SJCRH30 (cell line): Measurements from ENCODE around the gene DIPK1B. TPM values are rescaled to one million over a fixed set of nuclear protein-coding genes. Genes with fewer than 3 reads are reported as not detected.

ENCODE experiments used
- DNase-seq, 2 experiments: peaks; one replicate each; pipeline ENCODE4 v3.0.0-alpha.2; 2015 to 2020
- H3K27ac ChIP-seq: fragments of 250-450 bp; sonication (Bioruptor Pico); 2 replicates; pipeline ENCODE4 v1.5.1; 2020; ENCODE audit warnings: mild to moderate bottlenecking, moderate library complexity
- H3K27me3 ChIP-seq: fragments of 250-450 bp; sonication (Bioruptor Pico); 2 replicates; pipeline ENCODE4 v1.5.1; 2020; ENCODE audit warnings: mild to moderate bottlenecking, moderate library complexity
- H3K36me3 ChIP-seq: fragments of 250-450 bp; sonication (Bioruptor Pico); 2 replicates; pipeline ENCODE4 v1.5.1; 2020; ENCODE audit warnings: mild to moderate bottlenecking, moderate library complexity
- H3K4me1 ChIP-seq: fragments of 250-450 bp; sonication (Bioruptor Pico); 2 replicates; pipeline ENCODE4 v1.5.1; 2020; ENCODE audit warnings: mild to moderate bottlenecking, moderate library complexity
- H3K4me3 ChIP-seq: fragments of 250-450 bp; sonication (Bioruptor Pico); 2 replicates; pipeline ENCODE4 v1.5.1; 2020; ENCODE audit warnings: mild to moderate bottlenecking, moderate library complexity
- H3K9me3 ChIP-seq: fragments of 250-450 bp; sonication (Bioruptor Pico); replicated peaks from 2 replicates; pipeline ENCODE4 v1.5.1; 2020; ENCODE audit warnings: mild to moderate bottlenecking, moderate library complexity
- total RNA-seq: library from RNA; depleted of rRNA; stranded (reverse); fragments of >200 nt; shearing (Covaris generic); gene quantifications from 2 replicates; pipeline ENCODE4 v1.2.3, GENCODE V29; 2014

DIPK1B gene
- total RNA-seq, 1 experiment from 2014 or later = 5.0 TPM

DNA sequence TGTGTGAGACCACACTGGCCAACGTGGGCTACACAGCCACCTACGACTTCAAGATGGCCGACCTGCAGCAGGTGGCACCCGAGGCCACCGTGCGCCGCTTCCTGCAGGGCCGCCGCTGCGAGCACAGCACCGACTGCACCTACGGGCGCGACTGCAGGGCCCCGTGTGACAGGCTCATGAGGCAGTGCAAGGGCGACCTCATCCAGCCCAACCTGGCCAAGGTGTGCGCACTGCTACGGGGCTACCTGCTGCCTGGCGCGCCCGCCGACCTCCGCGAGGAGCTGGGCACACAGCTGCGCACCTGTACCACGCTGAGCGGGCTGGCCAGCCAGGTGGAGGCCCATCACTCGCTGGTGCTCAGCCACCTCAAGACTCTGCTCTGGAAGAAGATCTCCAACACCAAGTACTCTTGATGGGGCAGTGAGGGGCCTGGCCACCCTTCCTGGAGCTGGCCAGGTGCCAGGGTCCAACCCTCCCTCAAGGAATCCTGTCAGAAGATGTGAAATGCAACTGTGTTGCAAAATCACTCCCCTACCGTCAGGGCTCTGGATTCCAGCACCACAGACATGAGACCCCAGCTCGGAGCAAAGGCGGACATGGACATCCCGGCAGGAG, 11.1 kb downstream of the DIPK1B start:
- DNase-seq = no peak
- no peaks in the 10 kb centered on the region for H3K9me3 ChIP-seq
- H3K4me1 ChIP-seq = peaks cover 5% of the 10 kb centered on the region; the same call in 1 of the 2 replicates
- H3K27ac ChIP-seq = no peak overlapping the region
- peaks cover 42% of the 10 kb centered on the region for H3K36me3 ChIP-seq
- no peak overlapping the region for H3K4me3 ChIP-seq
- H3K27me3 ChIP-seq = no peaks in the 10 kb centered on the region

DNA sequence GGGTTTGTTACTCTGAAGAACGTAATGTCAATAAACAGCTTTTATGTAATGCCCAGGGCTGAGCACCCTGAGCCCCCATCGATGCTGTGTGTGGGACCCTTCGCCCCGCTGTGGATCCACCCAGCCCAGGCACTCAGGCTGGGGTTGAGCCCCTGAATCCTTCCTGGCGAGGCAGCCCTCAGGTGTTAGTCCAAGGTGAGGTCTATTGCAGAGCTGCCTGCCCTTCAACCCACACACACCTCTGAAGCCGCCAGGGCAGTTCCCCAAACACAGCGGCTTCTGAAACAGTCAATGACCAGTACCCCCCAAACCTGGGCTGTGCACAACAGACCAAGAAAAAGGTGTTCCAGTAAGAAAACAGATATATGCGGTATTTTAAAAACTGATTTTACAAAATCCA, 11.6 kb downstream of the DIPK1B start:
- Histone ChIP-seq H3K36me3 (peaks cover 42% of the 10 kb centered on the region), H3K4me3 (no peak overlapping the region), H3K27me3 (no peaks in the 10 kb centered on the region), H3K9me3 (no peaks in the 10 kb centered on the region), H3K4me1 (peaks cover 5% of the 10 kb centered on the region; the same call in 1 of the 2 replicates), H3K27ac (no peak overlapping the region)
- DNase-seq = no peak

- no peak overlapping the region for H3K27ac ChIP-seq
- H3K9me3 ChIP-seq = no peaks in the 10 kb centered on the region
- H3K36me3 ChIP-seq = peaks cover 42% of the 10 kb centered on the region
- H3K27me3 ChIP-seq = no peaks in the 10 kb centered on the region
- H3K4me3 ChIP-seq = no peak overlapping the region
- DNase-seq = no peak
- H3K4me1 ChIP-seq = peaks cover 5% of the 10 kb centered on the region; the same call in 1 of the 2 replicates
Measured at GRCh38 chr9:136724772-136725171, 12.4 kb downstream of the DIPK1B start.

GRCh38 chr9:136725612-136726011, 13.2 kb downstream of the DIPK1B start:
- H3K27ac ChIP-seq = no peak overlapping the region
- H3K27me3 ChIP-seq = no peaks in the 10 kb centered on the region
- peaks cover 5% of the 10 kb centered on the region; the same call in 1 of the 2 replicates for H3K4me1 ChIP-seq
- no peak overlapping the region for H3K4me3 ChIP-seq
- no peak for DNase-seq
- peaks cover 42% of the 10 kb centered on the region for H3K36me3 ChIP-seq
- no peaks in the 10 kb centered on the region for H3K9me3 ChIP-seq

DNA sequence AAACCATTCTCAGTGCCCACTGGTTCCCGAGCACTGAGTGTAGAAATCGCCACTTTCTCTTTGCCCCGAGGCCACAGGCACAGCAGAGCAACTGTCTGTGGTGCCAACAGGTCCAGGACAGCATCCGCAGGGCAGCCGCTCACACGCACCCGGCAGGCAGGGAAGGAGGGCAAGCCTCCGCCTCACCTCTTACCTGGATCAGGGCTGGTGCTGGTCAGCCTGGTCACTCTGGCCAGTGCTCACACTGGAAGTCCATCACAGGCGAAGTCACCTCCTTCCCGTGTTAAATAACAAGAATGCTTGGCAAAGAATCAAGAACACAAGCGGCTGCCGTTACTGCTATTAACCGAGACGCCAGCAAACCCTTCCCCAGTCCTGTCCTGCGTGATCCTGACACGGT, 13.7 kb downstream of the DIPK1B start:
- Histone ChIP-seq H3K4me3 (no peak overlapping the region), H3K27me3 (no peaks in the 10 kb centered on the region), H3K9me3 (no peaks in the 10 kb centered on the region), H3K4me1 (peaks cover 5% of the 10 kb centered on the region; the same call in 1 of the 2 replicates), H3K27ac (no peak overlapping the region), H3K36me3 (peaks cover 42% of the 10 kb centered on the region)
- no peak for DNase-seq

DNA sequence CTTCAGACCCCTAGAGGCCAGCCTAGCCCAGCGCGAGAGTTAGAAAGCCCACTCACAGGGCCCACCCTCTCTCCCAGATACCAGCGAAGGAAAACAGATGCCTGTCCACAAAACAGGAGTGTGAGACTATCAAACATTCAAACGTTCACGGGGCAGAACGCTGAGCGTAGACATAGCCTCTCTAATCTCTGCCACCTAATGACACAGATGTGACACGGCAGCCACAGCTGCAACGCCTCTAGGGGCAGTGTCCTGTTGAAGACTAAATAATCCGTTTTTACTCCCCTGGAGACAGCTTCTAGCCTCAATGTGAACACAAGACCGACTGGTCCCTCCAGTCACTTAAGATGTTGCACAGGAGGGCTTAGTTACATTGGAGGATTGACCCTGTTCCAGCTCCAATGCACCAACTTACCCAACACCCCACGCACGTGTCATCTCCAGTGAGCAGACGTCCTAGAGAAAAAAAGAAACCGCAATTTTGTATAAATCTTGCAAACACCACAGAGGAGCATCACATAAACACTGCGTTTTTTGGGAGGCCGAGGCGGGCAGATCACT, 14.3 kb downstream of the DIPK1B start:
- H3K36me3 ChIP-seq = peaks cover 42% of the 10 kb centered on the region
- no peaks in the 10 kb centered on the region for H3K27me3 ChIP-seq
- peaks cover 5% of the 10 kb centered on the region; the same call in 1 of the 2 replicates for H3K4me1 ChIP-seq
- peak overlapping the region; percentile 86 for H3K4me3 ChIP-seq
- DNase-seq = no peak
- no peak overlapping the region for H3K27ac ChIP-seq
- no peaks in the 10 kb centered on the region for H3K9me3 ChIP-seq

DNA sequence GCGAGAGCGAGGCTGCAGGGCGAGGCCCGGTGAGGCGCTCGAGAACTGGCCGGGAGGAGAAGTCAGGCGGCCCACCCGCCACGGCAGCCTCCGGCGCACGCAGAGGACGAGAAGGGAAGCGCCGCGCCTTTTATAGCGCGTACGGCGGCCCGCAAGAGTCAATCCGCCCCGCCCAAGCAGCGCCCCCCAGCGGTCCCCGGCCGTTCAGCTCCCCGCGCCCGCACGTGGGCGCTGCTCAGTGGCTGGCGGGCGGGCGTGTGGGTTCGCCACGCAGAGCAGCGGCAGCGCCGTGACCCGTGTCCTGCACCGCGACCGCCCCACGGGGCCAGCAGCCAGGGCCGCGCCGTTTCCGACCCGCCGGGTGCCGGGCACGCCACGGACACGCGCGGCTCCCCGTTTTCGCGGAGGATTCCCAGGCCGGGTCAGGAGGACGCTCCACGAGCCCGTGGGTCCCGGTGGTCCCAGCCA, 15.7 kb downstream of the DIPK1B start:
- peaks cover 38% of the 10 kb centered on the region for H3K36me3 ChIP-seq
- DNase-seq = peak; percentile 91 to 92
- H3K4me3 ChIP-seq = peak overlapping the region; percentile 86
- no peaks in the 10 kb centered on the region for H3K27me3 ChIP-seq
- peaks cover 8% of the 10 kb centered on the region; the same call in 1 of the 2 replicates for H3K4me1 ChIP-seq
- peak overlapping the region; percentile 41; the same call in 1 of the 2 replicates for H3K27ac ChIP-seq
- H3K9me3 ChIP-seq = no peaks in the 10 kb centered on the region

GRCh38 chr9:136728548-136729123, 16.3 kb downstream of the DIPK1B start:
- Histone ChIP-seq H3K4me3 (peak overlapping the region; percentile 86), H3K27ac (no peak overlapping the region), H3K36me3 (peaks cover 33% of the 10 kb centered on the region), H3K9me3 (no peaks in the 10 kb centered on the region), H3K4me1 (peaks cover 8% of the 10 kb centered on the region; the same call in 1 of the 2 replicates), H3K27me3 (peaks cover 4% of the 10 kb centered on the region; the same call in 1 of the 2 replicates)
- DNase-seq = no peak

GRCh38 chr9:136729144-136729543, 16.8 kb downstream of the DIPK1B start:
- no peak overlapping the region for H3K27ac ChIP-seq
- H3K9me3 ChIP-seq = no peaks in the 10 kb centered on the region
- H3K4me1 ChIP-seq = peaks cover 8% of the 10 kb centered on the region; the same call in 1 of the 2 replicates
- no peak for DNase-seq
- H3K27me3 ChIP-seq = peaks cover 7% of the 10 kb centered on the region; the same call in 1 of the 2 replicates
- no peak overlapping the region for H3K4me3 ChIP-seq
- H3K36me3 ChIP-seq = peaks cover 28% of the 10 kb centered on the region

DNA sequence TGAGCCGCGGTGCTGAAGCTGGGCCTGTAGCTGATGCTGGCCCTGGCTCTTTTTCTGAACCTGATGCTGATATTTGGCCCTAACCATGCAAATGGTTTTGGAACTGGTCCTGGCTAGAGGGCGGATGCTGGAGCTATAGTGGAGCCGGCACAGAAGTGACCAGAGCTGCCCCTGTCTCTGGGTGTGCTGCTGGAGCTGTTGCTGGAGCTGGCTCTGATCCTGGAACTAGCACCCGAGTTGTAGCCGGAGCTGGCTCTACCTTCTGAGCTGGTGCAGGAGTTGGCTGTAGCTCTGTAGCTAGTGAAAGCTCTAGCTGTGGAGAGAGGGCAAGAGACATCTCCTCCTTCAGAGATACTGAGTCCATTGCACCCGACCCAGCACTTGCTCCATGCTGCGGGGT, 17.6 kb downstream of the DIPK1B start:
- H3K27ac ChIP-seq = no peak overlapping the region
- DNase-seq = no peak
- peaks cover 9% of the 10 kb centered on the region for H3K27me3 ChIP-seq
- peaks cover 8% of the 10 kb centered on the region; the same call in 1 of the 2 replicates for H3K4me1 ChIP-seq
- no peak overlapping the region for H3K4me3 ChIP-seq
- peaks cover 20% of the 10 kb centered on the region for H3K36me3 ChIP-seq
- no peaks in the 10 kb centered on the region for H3K9me3 ChIP-seq

DNA sequence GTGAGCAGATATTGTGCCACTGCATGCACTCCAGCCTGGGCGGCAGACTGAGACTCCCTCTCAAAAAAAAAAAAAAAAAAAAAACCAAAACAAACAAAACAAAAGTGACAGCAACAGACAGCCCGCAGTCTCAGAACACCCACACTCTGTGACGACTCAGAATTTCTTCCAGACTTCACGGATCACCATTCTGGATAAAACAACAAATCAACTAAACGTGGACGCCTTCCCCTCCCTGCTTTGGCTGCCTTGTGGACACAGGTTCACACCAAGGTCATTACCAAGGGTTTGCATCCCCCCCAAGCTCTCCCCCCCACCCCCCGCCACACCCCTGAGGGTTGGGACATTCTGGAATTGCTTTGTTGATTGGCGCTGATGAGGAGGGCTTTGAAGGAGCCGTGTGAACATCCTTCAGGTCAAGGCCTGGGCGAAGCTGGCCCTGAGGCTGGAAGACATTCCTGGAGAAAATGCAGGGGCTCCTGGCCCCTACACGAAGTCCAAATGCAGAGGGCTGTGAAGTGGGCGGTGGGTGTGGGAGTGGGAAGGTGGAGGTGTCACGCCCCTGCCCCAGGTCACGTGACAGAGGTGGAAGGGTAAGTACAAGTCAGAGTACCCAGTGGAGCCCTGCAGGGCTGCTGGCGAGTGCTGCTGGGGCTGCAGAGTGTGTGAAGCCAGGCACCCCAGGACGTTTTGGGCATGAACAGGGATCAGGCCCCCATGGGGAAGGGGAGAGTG, 20.2 kb downstream of the DIPK1B start:
- no peaks in the 10 kb centered on the region for H3K36me3 ChIP-seq
- peaks cover 20% of the 10 kb centered on the region for H3K27me3 ChIP-seq
- DNase-seq = no peak
- peaks cover 3% of the 10 kb centered on the region; the same call in 1 of the 2 replicates for H3K4me1 ChIP-seq
- H3K9me3 ChIP-seq = no peaks in the 10 kb centered on the region
- no peak overlapping the region for H3K27ac ChIP-seq
- no peak overlapping the region for H3K4me3 ChIP-seq

GRCh38 chr9:136733611-136734010, 21.2 kb downstream of the DIPK1B start:
- H3K27ac ChIP-seq = no peak overlapping the region
- peaks cover 20% of the 10 kb centered on the region for H3K27me3 ChIP-seq
- no peak for DNase-seq
- no peak overlapping the region for H3K4me3 ChIP-seq
- H3K4me1 ChIP-seq = peaks cover 3% of the 10 kb centered on the region; the same call in 1 of the 2 replicates
- no peaks in the 10 kb centered on the region for H3K9me3 ChIP-seq
- H3K36me3 ChIP-seq = no peaks in the 10 kb centered on the region

DNA sequence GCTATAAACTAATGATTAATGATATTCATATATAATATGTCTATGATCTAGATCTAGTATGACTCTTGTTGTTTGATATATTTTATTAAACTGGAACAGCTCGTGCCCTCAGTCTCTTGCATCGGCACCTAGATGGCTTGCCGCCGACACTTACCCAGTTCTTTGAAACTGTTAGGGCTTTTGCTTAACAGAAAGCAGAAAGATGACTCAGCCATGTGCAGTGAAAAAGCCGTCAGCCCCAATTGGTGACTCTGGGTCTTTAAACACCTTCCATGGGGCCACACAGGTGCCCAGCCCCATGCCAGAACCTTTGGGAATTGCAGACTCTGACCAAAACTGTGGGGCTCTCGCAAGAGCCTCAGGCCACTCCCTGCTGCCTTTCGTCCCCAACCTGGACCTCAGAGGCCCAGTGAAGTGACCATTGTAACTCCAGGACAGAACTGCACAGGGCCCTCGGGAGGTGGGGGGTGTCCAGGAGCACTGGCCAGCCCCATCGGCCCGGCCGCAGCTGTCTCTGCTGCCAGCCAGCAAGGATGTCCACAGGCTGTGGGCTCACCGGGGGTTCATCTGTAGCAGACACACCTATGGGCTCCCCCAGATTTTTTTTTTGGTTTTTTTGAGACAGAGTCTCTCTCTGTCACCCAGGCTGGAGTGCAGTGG, 22.6 kb downstream of the DIPK1B start:
- H3K4me3 ChIP-seq = no peak overlapping the region
- no peaks in the 10 kb centered on the region for H3K36me3 ChIP-seq
- H3K27ac ChIP-seq = no peak overlapping the region
- DNase-seq = no peak
- peaks cover 3% of the 10 kb centered on the region; the same call in 1 of the 2 replicates for H3K4me1 ChIP-seq
- H3K27me3 ChIP-seq = peaks cover 20% of the 10 kb centered on the region
- no peaks in the 10 kb centered on the region for H3K9me3 ChIP-seq

DNA sequence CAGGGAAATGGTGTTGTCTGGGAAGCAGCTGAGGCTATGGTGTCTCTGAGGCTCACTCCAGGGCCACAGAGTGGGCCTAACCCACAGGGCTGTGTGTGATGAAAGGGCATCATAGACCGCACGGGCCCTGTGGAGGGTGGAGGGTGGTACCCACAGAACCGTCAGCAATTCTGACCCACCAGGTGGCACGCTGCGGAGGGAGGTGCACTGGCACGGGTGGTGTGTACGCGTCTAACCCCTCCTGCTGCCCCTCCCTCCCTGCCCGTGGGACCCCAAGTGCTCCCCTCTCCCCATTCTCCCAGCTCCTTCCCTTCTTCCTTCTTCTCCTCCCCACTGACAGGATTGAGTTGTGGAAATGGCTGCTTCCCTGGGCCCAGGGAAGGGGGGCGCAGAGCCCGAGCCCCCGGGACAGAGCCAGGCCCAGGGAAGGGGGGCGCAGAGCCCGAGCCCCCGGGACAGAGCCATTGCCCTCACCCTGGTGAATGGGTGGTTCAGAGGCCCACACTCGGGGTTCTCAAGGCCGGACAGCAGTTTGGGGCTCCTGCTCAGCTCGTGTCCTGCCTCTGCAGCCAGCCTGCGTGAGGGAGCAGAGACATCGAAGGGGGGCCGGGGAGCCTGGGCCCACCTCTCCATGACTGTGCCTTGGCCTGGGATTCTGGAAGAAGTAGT, 23.6 kb downstream of the DIPK1B start:
- Histone ChIP-seq H3K4me3 (no peak overlapping the region), H3K27me3 (peaks cover 28% of the 10 kb centered on the region), H3K27ac (no peak overlapping the region), H3K36me3 (no peaks in the 10 kb centered on the region), H3K4me1 (peaks cover 6% of the 10 kb centered on the region), H3K9me3 (no peaks in the 10 kb centered on the region)
- DNase-seq = no peak
